Body of pancreas (tissue), 4 donors: ENCODE results near the gene SLC6A11.

ENCODE experiments used
- POLR2A ChIP-seq, 3 donors: fragments of 450-650 bp; IDR thresholded peaks; one replicate each; pipeline ENCODE4 v1.6.1; 2016; ENCODE audit warnings: antibody characterized with exemption in 3 of 3, mild to moderate bottlenecking in 2 of 3
- TF ChIP-seq, protein P1 (sequence below), 7 experiments: fragments of 450-650 bp in 4 of 7; fragments of 200-600 bp in 3 of 7; sonication (generic) in 3 of 7; IDR thresholded peaks; one replicate each; pipeline ENCODE4 v1.5.1; 2016 to 2019; ENCODE audit warnings: antibody characterized with exemption in 7 of 7

DNA sequence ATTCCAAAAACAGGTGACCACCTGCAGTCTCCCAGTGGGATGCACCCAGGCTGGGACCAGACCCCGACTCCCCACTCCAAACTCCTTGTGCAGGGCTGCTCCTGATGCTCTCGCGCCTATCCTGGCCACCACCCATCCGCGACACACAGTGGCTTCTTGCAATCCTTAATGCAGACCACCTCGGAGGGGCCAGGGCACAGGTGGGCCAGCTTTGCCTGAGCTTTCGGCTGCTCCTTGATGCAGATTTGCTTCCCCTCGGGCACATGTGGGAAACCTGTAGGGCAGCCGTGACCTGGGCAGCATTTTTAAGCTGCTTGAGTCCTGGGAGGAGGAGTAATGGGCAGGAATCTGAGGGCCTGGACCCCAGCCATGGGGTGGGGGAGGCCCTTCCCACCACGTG lies 18.9 kb downstream of the SLC6A11 start:
- TF ChIP-seq, protein P1, sequence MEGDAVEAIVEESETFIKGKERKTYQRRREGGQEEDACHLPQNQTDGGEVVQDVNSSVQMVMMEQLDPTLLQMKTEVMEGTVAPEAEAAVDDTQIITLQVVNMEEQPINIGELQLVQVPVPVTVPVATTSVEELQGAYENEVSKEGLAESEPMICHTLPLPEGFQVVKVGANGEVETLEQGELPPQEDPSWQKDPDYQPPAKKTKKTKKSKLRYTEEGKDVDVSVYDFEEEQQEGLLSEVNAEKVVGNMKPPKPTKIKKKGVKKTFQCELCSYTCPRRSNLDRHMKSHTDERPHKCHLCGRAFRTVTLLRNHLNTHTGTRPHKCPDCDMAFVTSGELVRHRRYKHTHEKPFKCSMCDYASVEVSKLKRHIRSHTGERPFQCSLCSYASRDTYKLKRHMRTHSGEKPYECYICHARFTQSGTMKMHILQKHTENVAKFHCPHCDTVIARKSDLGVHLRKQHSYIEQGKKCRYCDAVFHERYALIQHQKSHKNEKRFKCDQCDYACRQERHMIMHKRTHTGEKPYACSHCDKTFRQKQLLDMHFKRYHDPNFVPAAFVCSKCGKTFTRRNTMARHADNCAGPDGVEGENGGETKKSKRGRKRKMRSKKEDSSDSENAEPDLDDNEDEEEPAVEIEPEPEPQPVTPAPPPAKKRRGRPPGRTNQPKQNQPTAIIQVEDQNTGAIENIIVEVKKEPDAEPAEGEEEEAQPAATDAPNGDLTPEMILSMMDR (IDR thresholded peaks at IDR 0.05), result no peak
- no peak for TF ChIP-seq POLR2A (IDR thresholded peaks at IDR 0.05)
